HEK293T (cell line): ENCODE measurements around the gene RET.

Source experiments
- CTCF ChIA-PET: fragments of 350-600 bp; formaldehyde crosslinking; extraction: SDS; loops from one replicate; lab custom pipeline; 2021; ENCODE audit warnings: antibody characterized with exemption, inconsistent platforms; lab: Yijun Ruan, JAX
- POLR2A ChIA-PET: fragments of 350-600 bp; formaldehyde crosslinking; extraction: SDS; loops from one replicate; lab custom pipeline; 2020; ENCODE audit warnings: antibody characterized with exemption, inconsistent platforms; lab: Yijun Ruan, JAX
- DNase-seq: peaks from one replicate; pipeline ENCODE4 v3.0.0; 2012; ENCODE audit warnings: mixed read lengths; ENCODE audit errors: extremely low spot score
- ARNT ChIP-seq: fragments of 450-650 bp; IDR thresholded peaks from 2 replicates; pipeline ENCODE4 v1.6.1; 2017; ENCODE audit warnings: mild to moderate bottlenecking
- BHLHE40 ChIP-seq: fragments of 450-650 bp; IDR thresholded peaks from 2 replicates; pipeline ENCODE4 v1.6.1; 2016; ENCODE audit warnings: mild to moderate bottlenecking, moderate library complexity, borderline replicate concordance
- CTBP1 ChIP-seq: fragments of 450-650 bp; IDR thresholded peaks from 2 replicates; pipeline ENCODE4 v1.6.1; 2016; ENCODE audit warnings: borderline replicate concordance
- ELF4 ChIP-seq: fragments of 450-650 bp; IDR thresholded peaks from 2 replicates; pipeline ENCODE4 v1.6.1; 2017; ENCODE audit warnings: antibody characterized with exemption
- FOXA1 ChIP-seq: fragments of 450-650 bp; IDR thresholded peaks from 2 replicates; pipeline ENCODE4 v1.6.1; 2016; ENCODE audit warnings: mild to moderate bottlenecking
- FOXK2 ChIP-seq: fragments of 450-650 bp; IDR thresholded peaks from 2 replicates; pipeline ENCODE4 v1.6.1; 2016; ENCODE audit warnings: mild to moderate bottlenecking
- FOXM1 ChIP-seq: fragments of 450-650 bp; IDR thresholded peaks from 2 replicates; pipeline ENCODE4 v1.6.1; 2017; ENCODE audit warnings: mild to moderate bottlenecking, borderline replicate concordance
- HDGF ChIP-seq: fragments of 450-650 bp; IDR thresholded peaks from 2 replicates; pipeline ENCODE4 v1.6.1; 2017; ENCODE audit warnings: antibody characterized with exemption, borderline replicate concordance
- L3MBTL2 ChIP-seq: fragments of 450-650 bp; conservative IDR thresholded peaks from 2 replicates; pipeline ENCODE4 v1.6.1; 2016; ENCODE audit warnings: mild to moderate bottlenecking
- LEF1 ChIP-seq: fragments of 450-650 bp; IDR thresholded peaks from 2 replicates; pipeline ENCODE4 v1.6.1; 2017; ENCODE audit warnings: mild to moderate bottlenecking, borderline replicate concordance
- NFRKB ChIP-seq: fragments of 450-650 bp; IDR thresholded peaks from 2 replicates; pipeline ENCODE4 v1.6.1; 2016; ENCODE audit warnings: mild to moderate bottlenecking, moderate library complexity
- SP1 ChIP-seq: fragments of 450-650 bp; IDR thresholded peaks from 2 replicates; pipeline ENCODE4 v1.6.1; 2017
- SUZ12 ChIP-seq: fragments of 450-650 bp; IDR thresholded peaks from 2 replicates; pipeline ENCODE4 v1.6.1; 2016; ENCODE audit warnings: mild to moderate bottlenecking
- TARDBP ChIP-seq: fragments of 450-650 bp; IDR thresholded peaks from 2 replicates; pipeline ENCODE4 v1.6.1; 2016
- ZNF384 ChIP-seq: fragments of 450-650 bp; IDR thresholded peaks from 2 replicates; pipeline ENCODE4 v1.6.1; 2016
- TF ChIP-seq, protein P1 (sequence below): fragments of 450-650 bp; IDR thresholded peaks from 2 replicates; pipeline ENCODE4 v1.6.1; 2016

Gene RET

DNA sequence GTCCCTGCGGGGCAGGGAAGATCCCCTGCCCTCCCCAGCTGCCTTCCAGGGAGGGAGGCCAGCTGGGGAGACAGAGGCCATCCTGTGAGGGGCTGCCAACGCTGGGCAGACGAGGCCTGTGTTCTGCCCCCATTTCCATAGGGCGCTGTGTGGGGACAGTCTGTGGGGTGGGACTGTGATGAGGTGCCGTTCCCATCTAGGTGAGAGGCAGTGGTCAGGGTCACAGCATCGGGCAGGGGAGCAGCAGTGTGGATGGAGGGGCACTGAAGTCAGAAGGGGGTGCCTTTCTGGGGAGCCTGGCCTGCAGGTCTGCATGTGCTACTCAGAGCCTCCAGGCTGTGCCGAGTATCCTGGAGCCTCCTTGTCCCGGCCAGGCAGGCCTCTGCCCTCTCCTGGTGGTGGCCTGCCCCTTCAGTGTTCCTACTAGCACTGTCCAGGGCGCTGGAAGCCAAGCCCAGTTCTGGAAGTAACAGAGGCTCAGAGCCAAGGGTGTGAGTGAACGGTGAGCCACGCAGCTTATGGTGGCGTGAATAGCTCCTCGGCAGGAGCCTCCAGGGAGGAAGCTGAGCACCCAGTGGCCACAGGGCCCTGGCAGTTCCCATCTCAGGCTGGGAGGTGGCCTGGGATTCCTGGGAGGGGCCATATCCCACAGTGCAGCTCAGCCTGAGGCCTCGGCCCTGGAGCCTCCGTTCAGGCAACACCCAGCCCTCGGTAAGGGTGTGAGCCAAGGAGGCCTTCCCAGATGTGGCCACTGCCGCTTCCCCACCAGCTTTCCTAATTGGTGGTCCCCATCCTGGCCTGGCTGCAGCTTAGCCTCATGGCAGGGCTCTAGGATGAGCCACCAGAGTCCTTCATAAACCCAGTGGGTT is 38.1 kb downstream of the RET start:
- ChIA-PET POLR2A (no interaction called here), CTCF (no interaction called here)
- TF ChIP-seq ZNF384: no peak
- no peak for TF ChIP-seq CTBP1
- no peak for DNase-seq

- DNase-seq: no peak
- ChIA-PET CTCF (no interaction called here), POLR2A (no interaction called here)
- no peak for TF ChIP-seq ELF4
- TF ChIP-seq SUZ12: no peak
- TF ChIP-seq L3MBTL2: no peak
- TF ChIP-seq CTBP1: no peak
- TF ChIP-seq, protein P1, sequence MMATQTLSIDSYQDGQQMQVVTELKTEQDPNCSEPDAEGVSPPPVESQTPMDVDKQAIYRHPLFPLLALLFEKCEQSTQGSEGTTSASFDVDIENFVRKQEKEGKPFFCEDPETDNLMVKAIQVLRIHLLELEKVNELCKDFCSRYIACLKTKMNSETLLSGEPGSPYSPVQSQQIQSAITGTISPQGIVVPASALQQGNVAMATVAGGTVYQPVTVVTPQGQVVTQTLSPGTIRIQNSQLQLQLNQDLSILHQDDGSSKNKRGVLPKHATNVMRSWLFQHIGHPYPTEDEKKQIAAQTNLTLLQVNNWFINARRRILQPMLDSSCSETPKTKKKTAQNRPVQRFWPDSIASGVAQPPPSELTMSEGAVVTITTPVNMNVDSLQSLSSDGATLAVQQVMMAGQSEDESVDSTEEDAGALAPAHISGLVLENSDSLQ: no peak
- no peak for TF ChIP-seq FOXM1
- no peak for TF ChIP-seq ZNF384
- TF ChIP-seq LEF1: no peak
- no peak for TF ChIP-seq TARDBP
- no peak for TF ChIP-seq NFRKB
- no peak for TF ChIP-seq HDGF
- no peak for TF ChIP-seq ARNT
These were observed 39.2 kb downstream of the RET start for GRCh38 chr10:43115881-43116595.

DNA sequence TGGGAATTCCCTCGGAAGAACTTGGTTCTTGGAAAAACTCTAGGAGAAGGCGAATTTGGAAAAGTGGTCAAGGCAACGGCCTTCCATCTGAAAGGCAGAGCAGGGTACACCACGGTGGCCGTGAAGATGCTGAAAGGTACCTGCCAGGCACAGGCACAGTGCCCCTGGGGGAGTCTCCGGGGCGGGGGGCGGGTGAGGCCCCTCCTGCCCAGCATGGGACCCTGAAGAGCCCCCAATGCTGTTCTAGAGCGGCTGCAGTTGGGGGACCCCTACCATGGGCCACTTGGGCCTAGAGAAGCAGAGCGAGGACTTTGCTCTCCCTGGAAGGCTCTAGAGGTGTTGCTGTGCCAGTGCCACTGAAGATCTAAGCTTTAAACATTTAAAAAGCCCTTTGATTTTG is 39.7 kb downstream of the RET start:
- ChIA-PET CTCF (no interaction called here), POLR2A (no interaction called here)
- no peak for TF ChIP-seq ELF4
- no peak for TF ChIP-seq L3MBTL2
- TF ChIP-seq ZNF384: no peak
- no peak for TF ChIP-seq FOXM1
- TF ChIP-seq FOXK2: no peak
- TF ChIP-seq TARDBP: no peak
- no peak for TF ChIP-seq SUZ12
- TF ChIP-seq BHLHE40: no peak
- TF ChIP-seq LEF1: no peak
- no peak for TF ChIP-seq NFRKB
- TF ChIP-seq FOXA1: no peak
- no peak for TF ChIP-seq ARNT
- TF ChIP-seq SP1: no peak
- no peak for TF ChIP-seq HDGF
- TF ChIP-seq CTBP1: no peak
- TF ChIP-seq, protein P1: no peak
- no peak for DNase-seq

- ChIA-PET CTCF (no interaction called here), POLR2A (no interaction called here)
- DNase-seq: no peak
- TF ChIP-seq, protein P1: no peak
- TF ChIP-seq ZNF384 (no peak), BHLHE40 (no peak), TARDBP (no peak), HDGF (no peak), L3MBTL2 (no peak), ARNT (no peak), FOXM1 (no peak), FOXK2 (no peak), ELF4 (no peak), NFRKB (no peak), FOXA1 (no peak), LEF1 (no peak), SP1 (no peak)
These were observed 40.3 kb downstream of the RET start for GRCh38 chr10:43117031-43117776.

GRCh38 chr10:43117777-43118583 is 41.1 kb downstream of the RET start:
- DNase-seq: no peak
- POLR2A ChIA-PET: no interaction called here
- CTCF ChIA-PET: no interaction called here
- TF ChIP-seq, protein P1: no peak
- TF ChIP-seq BHLHE40: no peak
- TF ChIP-seq CTBP1: no peak
- no peak for TF ChIP-seq L3MBTL2
